ENCODE results near the gene SERPINA1. TPM values are rescaled to one million over a fixed set of nuclear protein-coding genes. Genes with fewer than 3 reads are reported as not detected.

The SERPINA1 gene
- total and polyA plus RNA-seq, 8 donors: 10.5 to 1,332 (median 80.3) TPM

DNA sequence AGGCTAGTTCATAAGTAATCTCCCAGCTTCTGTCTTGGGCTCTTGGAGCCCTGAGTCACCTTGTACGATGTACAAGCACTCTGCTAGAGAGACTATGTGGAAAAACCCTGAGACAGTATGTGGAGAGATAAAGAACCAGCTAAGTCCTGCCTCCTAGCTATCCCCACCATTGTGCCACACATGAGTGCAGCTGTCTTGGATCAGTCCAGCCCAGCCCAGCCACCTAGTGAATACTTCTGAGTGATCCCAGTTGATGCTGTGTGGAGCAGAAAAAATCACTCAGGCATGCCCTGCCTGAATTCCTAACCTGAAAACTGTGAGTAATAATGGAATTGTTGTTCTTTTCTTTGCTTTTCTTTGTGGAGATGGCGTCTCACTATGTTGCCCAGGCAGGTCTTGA is 60.2 kb downstream of the SERPINA1 start:
- 74 to 88% (median 85%) methylated on average over 2 of the region's 2 CpGs for WGBS, 5 donors
- no peak for TF ChIP-seq EP300 (IDR thresholded peaks at IDR 0.05)
- no peak for TF ChIP-seq POLR2AphosphoS5 (IDR thresholded peaks at IDR 0.05)
- no peak for TF ChIP-seq POLR2A (IDR thresholded peaks at IDR 0.05)
- TF ChIP-seq CTCF (IDR thresholded peaks at IDR 0.05): no peak
- DNase-seq: no peak
- Histone ChIP-seq H3K4me1 (no peaks in the 10 kb centered on the region), H3K36me3 (no peaks in the 10 kb centered on the region), H3K9me3 (no peaks in the 10 kb centered on the region), H3K27me3 (peaks cover 0 to 4% (median 0%) of the 10 kb centered on the region in 3 donors), H3K4me3 (no peak overlapping the region), H3K27ac (no peak overlapping the region)
- intact Hi-C loops (cut with DNase I; ENCODE audit: low total_unique reads): no loop called here

Other genes starting within 250 kb of the SERPINA1 start
- gene PPP4R4, start 214.3 kb downstream of the SERPINA1 start, total RNA-seq: 10 to 100 TPM in 1 of 5 donors, 1 to 10 TPM in 1, under 1 TPM in 2, not detected in 1; under 0.01 to 11.7 (median 0.77) TPM
- 1 to 10 TPM in 1 of 3 donors, under 1 TPM in 2; 0.28 to 1.1 (median 0.50) TPM for gene PPP4R4, start 214.3 kb downstream of the SERPINA1 start, polyA plus RNA-seq
- not detected for gene SERPINA10, start 95.3 kb downstream of the SERPINA1 start, total RNA-seq
- under 1 TPM in 2 of 3 donors, not detected in 1; 0.10 to 0.37 TPM for gene SERPINA10, start 95.3 kb downstream of the SERPINA1 start, polyA plus RNA-seq
- gene SERPINA6, start 65.3 kb downstream of the SERPINA1 start, total RNA-seq: not detected
- under 1 TPM in 1 of 3 donors, not detected in 2; 0.19 TPM for gene SERPINA6, start 65.3 kb downstream of the SERPINA1 start, polyA plus RNA-seq
- gene SERPINA2, start 21.9 kb downstream of the SERPINA1 start, total RNA-seq: not detected
- not detected for gene SERPINA2, start 21.9 kb downstream of the SERPINA1 start, polyA plus RNA-seq
- not detected for gene SERPINA11, start 64.2 kb upstream of the SERPINA1 start, total RNA-seq
- under 1 TPM in 1 of 3 donors, not detected in 2; 0.08 TPM for gene SERPINA11, start 64.2 kb upstream of the SERPINA1 start, polyA plus RNA-seq
- gene SERPINA9, start 87.6 kb upstream of the SERPINA1 start, total RNA-seq: not detected
- 1 to 10 TPM in 1 of 3 donors, not detected in 2; 1.1 TPM for gene SERPINA9, start 87.6 kb upstream of the SERPINA1 start, polyA plus RNA-seq
- not detected for gene SERPINA12, start 120.9 kb upstream of the SERPINA1 start, total RNA-seq
- under 1 TPM in 1 of 3 donors, not detected in 2; 0.08 TPM for gene SERPINA12, start 120.9 kb upstream of the SERPINA1 start, polyA plus RNA-seq
- gene SERPINA4, start 172.8 kb upstream of the SERPINA1 start, total RNA-seq: 10 to 100 TPM in 2 of 5 donors, 1 to 10 TPM in 1, not detected in 2; 4.9 to 27.5 (median 15.8) TPM
- gene SERPINA4, start 172.8 kb upstream of the SERPINA1 start, polyA plus RNA-seq: 10 to 100 TPM in 2 of 3 donors, 1 to 10 TPM in 1; 4.7 to 14.8 (median 13.6) TPM
- gene SERPINA5, start 192.8 kb upstream of the SERPINA1 start, total RNA-seq: 10 to 100 TPM in 1 of 5 donors, 1 to 10 TPM in 2, not detected in 2; 1.7 to 10.7 (median 3.1) TPM
- gene SERPINA5, start 192.8 kb upstream of the SERPINA1 start, polyA plus RNA-seq: 1 to 10 TPM; 2.7 to 5.9 (median 4.6) TPM
- gene SERPINA3, start 223.8 kb upstream of the SERPINA1 start, total RNA-seq: 100 to 1,000 TPM in 1 of 5 donors, 10 to 100 TPM in 4; 15.1 to 392 (median 65.9) TPM
- 1,000 to 10,000 TPM in 1 of 3 donors, 100 to 1,000 TPM in 2; 109 to 1,820 (median 485) TPM for gene SERPINA3, start 223.8 kb upstream of the SERPINA1 start, polyA plus RNA-seq